ENCODE data around the gene CHST11. TPM values are rescaled to one million over a fixed set of nuclear protein-coding genes. Genes with fewer than 3 reads are reported as not detected.

CHST11 gene
- total and polyA plus RNA-seq, 4 donors, result 0.57 to 11.1 (median 3.7) TPM

DNA sequence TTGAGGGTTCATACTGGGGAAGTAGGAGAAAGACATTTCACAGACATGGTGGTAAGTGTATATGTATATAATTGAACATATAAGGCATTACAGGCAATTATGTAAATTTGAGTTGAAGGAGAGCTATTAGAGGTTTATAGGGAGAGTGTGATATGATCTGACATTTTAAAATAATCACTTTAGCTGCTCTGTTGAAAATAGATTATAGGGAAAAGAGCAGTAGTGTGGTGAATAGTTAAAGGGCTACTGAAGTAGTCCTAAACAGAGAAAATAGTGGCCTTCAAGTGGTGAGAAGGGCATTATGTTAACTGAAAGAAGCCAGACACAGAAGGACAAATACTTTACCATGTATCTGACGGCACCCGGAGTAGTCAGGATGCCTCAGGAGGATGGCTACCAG is 267.1 kb downstream of the CHST11 start:
- Histone ChIP-seq H3K27ac (ENCODE audit: low read depth in 1 of 2, low read length in 2 of 2) (no peak overlapping the region), H3K9ac (ENCODE audit: low read depth in 1 of 2, low read length in 2 of 2) (no peak overlapping the region), H3K36me3 (ENCODE audit: control insufficient read depth in 4 of 4, insufficient read depth in 3 of 4, low read depth in 1 of 4, low read length in 3 of 4) (no peaks in the 10 kb centered on the region), H3K4me3 (ENCODE audit: low read depth in 1 of 3, low read length in 3 of 3) (no peak overlapping the region), H3K4me1 (ENCODE audit: control insufficient read depth in 4 of 4, insufficient read depth in 4 of 4, low read length in 3 of 4) (peaks cover 0 to 1% (median 0%) of the 10 kb centered on the region in 4 donors), H3K9me3 (ENCODE audit: control insufficient read depth in 4 of 4, low read length in 3 of 4) (no peaks in the 10 kb centered on the region), H3K27me3 (ENCODE audit: control insufficient read depth in 4 of 4, insufficient read depth in 4 of 4, low read length in 3 of 4) (no peaks in the 10 kb centered on the region)
- DNase-seq (ENCODE audit: low spot score), result no peak
- TF ChIP-seq JUND (IDR thresholded peaks at IDR 0.05), result no peak
- TF ChIP-seq, protein P1, sequence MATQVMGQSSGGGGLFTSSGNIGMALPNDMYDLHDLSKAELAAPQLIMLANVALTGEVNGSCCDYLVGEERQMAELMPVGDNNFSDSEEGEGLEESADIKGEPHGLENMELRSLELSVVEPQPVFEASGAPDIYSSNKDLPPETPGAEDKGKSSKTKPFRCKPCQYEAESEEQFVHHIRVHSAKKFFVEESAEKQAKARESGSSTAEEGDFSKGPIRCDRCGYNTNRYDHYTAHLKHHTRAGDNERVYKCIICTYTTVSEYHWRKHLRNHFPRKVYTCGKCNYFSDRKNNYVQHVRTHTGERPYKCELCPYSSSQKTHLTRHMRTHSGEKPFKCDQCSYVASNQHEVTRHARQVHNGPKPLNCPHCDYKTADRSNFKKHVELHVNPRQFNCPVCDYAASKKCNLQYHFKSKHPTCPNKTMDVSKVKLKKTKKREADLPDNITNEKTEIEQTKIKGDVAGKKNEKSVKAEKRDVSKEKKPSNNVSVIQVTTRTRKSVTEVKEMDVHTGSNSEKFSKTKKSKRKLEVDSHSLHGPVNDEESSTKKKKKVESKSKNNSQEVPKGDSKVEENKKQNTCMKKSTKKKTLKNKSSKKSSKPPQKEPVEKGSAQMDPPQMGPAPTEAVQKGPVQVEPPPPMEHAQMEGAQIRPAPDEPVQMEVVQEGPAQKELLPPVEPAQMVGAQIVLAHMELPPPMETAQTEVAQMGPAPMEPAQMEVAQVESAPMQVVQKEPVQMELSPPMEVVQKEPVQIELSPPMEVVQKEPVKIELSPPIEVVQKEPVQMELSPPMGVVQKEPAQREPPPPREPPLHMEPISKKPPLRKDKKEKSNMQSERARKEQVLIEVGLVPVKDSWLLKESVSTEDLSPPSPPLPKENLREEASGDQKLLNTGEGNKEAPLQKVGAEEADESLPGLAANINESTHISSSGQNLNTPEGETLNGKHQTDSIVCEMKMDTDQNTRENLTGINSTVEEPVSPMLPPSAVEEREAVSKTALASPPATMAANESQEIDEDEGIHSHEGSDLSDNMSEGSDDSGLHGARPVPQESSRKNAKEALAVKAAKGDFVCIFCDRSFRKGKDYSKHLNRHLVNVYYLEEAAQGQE (IDR thresholded peaks at IDR 0.05), result no peak
- TF ChIP-seq YY1 (IDR thresholded peaks at IDR 0.05), result no peak
- TF ChIP-seq GABPA (IDR thresholded peaks at IDR 0.05 in 1 of 2, conservative IDR thresholded peaks at IDR 0.05 in 1 of 2), result no peak
- TF ChIP-seq SP1 (IDR thresholded peaks at IDR 0.05), result no peak
- TF ChIP-seq HNF4A (conservative IDR thresholded peaks at IDR 0.05), result no peak
- TF ChIP-seq, protein P2, sequence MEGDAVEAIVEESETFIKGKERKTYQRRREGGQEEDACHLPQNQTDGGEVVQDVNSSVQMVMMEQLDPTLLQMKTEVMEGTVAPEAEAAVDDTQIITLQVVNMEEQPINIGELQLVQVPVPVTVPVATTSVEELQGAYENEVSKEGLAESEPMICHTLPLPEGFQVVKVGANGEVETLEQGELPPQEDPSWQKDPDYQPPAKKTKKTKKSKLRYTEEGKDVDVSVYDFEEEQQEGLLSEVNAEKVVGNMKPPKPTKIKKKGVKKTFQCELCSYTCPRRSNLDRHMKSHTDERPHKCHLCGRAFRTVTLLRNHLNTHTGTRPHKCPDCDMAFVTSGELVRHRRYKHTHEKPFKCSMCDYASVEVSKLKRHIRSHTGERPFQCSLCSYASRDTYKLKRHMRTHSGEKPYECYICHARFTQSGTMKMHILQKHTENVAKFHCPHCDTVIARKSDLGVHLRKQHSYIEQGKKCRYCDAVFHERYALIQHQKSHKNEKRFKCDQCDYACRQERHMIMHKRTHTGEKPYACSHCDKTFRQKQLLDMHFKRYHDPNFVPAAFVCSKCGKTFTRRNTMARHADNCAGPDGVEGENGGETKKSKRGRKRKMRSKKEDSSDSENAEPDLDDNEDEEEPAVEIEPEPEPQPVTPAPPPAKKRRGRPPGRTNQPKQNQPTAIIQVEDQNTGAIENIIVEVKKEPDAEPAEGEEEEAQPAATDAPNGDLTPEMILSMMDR (IDR thresholded peaks at IDR 0.05; ENCODE audit: low read depth, low read length, missing input control), result no peak
- no peak for TF ChIP-seq NR2F2 (IDR thresholded peaks at IDR 0.05)
- no peak for TF ChIP-seq FOXA1 (IDR thresholded peaks at IDR 0.05)
- 85% methylated on average over 2 of the region's 2 CpGs for WGBS

DNA sequence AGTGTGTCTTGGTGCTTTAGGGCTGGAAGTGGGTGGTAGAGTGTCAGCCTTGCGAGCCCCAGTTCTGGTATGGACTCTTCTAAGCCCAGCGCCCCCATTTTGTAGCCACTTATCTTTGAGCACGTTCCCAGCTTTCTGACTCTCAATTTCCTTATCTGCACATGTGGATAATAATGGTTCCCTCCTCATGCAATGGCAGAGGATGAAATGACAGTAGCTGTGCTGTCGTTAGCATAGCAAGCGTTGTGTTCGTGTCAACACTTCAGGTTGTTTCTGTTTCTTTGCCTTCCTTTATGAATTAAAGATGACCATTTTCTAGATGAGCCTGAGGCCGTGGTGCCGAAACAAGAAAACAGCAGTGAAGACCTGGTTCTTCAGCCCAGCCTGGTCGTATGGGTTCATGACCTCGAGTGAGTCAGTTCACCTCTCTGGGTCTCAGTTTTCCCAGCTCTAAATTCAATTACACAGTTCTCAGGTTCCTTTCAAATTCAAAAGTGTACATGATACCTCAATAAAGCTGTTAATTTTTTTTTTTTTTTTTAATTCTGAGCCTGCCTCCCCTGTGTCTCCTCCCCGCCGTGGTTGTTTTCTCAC is 268.3 kb downstream of the CHST11 start:
- Histone ChIP-seq H3K27me3 (ENCODE audit: control insufficient read depth in 4 of 4, insufficient read depth in 4 of 4, low read length in 3 of 4) (no peaks in the 10 kb centered on the region), H3K4me1 (ENCODE audit: control insufficient read depth in 4 of 4, insufficient read depth in 4 of 4, low read length in 3 of 4) (peaks cover 0 to 1% (median 0%) of the 10 kb centered on the region in 4 donors), H3K4me3 (ENCODE audit: low read depth in 1 of 3, low read length in 3 of 3) (no peak overlapping the region), H3K36me3 (ENCODE audit: control insufficient read depth in 4 of 4, insufficient read depth in 3 of 4, low read depth in 1 of 4, low read length in 3 of 4) (no peaks in the 10 kb centered on the region), H3K9ac (ENCODE audit: low read depth in 1 of 2, low read length in 2 of 2) (no peak overlapping the region), H3K9me3 (ENCODE audit: control insufficient read depth in 4 of 4, low read length in 3 of 4) (no peaks in the 10 kb centered on the region), H3K27ac (ENCODE audit: low read depth in 1 of 2, low read length in 2 of 2) (no peak overlapping the region)
- TF ChIP-seq YY1 (IDR thresholded peaks at IDR 0.05), result no peak
- no peak for TF ChIP-seq SP1 (IDR thresholded peaks at IDR 0.05)
- TF ChIP-seq, protein P2 (IDR thresholded peaks at IDR 0.05; ENCODE audit: low read depth, low read length, missing input control), result no peak
- TF ChIP-seq RAD21 (IDR thresholded peaks at IDR 0.05), result no peak
- TF ChIP-seq, protein P3, sequence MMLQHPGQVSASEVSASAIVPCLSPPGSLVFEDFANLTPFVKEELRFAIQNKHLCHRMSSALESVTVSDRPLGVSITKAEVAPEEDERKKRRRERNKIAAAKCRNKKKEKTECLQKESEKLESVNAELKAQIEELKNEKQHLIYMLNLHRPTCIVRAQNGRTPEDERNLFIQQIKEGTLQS (IDR thresholded peaks at IDR 0.05), result no peak
- TF ChIP-seq RXRA (IDR thresholded peaks at IDR 0.05), result no peak
- TF ChIP-seq TAF1 (conservative IDR thresholded peaks at IDR 0.05), result no peak
- TF ChIP-seq JUND (IDR thresholded peaks at IDR 0.05), result no peak
- no peak for TF ChIP-seq GABPA (IDR thresholded peaks at IDR 0.05 in 1 of 2, conservative IDR thresholded peaks at IDR 0.05 in 1 of 2)
- no peak for TF ChIP-seq FOXA1 (IDR thresholded peaks at IDR 0.05)
- TF ChIP-seq HNF4G (IDR thresholded peaks at IDR 0.05), result no peak
- TF ChIP-seq HNF4A (conservative IDR thresholded peaks at IDR 0.05), result no peak
- TF ChIP-seq, protein P1 (IDR thresholded peaks at IDR 0.05), result no peak
- TF ChIP-seq, protein P4, sequence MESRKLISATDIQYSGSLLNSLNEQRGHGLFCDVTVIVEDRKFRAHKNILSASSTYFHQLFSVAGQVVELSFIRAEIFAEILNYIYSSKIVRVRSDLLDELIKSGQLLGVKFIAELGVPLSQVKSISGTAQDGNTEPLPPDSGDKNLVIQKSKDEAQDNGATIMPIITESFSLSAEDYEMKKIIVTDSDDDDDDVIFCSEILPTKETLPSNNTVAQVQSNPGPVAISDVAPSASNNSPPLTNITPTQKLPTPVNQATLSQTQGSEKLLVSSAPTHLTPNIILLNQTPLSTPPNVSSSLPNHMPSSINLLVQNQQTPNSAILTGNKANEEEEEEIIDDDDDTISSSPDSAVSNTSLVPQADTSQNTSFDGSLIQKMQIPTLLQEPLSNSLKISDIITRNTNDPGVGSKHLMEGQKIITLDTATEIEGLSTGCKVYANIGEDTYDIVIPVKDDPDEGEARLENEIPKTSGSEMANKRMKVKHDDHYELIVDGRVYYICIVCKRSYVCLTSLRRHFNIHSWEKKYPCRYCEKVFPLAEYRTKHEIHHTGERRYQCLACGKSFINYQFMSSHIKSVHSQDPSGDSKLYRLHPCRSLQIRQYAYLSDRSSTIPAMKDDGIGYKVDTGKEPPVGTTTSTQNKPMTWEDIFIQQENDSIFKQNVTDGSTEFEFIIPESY (IDR thresholded peaks at IDR 0.05), result no peak
- no peak for DNase-seq (ENCODE audit: low spot score)
- 89% methylated on average over 12 of the region's 12 CpGs for WGBS

Data from liver (tissue), 9 donors.